Measurements from ENCODE around the gene CTPS2.
"Not testable (repeated sequence)": the region's sequence is repeated elsewhere in the genome, so short reads cannot be mapped to it uniquely, and the experiment has no call there.

The CTPS2 gene

DNA sequence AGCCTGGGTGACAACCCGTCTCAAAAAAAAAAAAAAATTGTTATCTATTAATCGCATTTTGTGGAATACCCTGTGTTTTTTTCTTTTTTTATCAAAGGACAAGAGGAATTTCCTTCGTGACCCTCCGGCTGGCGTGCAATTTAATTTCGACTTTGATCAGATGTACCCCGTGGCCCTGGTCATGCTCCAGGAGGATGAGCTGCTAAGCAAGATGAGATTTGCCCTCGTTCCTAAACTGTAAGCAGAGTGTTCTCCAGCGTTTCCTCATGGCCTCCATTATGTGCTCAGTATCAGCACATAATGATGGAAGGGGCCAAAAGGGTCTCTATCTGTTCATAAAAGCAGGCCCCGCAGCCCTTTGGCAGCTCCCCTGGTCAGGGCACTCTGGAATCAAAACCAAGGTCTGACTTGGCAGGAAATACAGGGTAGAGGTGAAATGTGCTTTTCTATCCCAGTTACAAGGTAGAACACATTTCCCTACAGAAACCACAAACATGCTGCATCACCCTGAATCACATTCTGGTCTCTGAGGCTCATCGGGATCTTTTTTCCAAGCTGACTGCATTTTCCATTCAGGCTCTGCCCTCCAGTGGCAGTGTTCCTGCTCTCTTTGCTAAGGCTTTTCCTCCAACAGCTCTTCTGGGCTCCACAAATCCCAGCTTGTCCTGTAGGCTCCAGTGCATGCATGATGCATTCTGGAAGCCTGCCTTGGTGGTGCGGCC is 31.3 kb upstream of the CTPS2 start:
- TF ChIP-seq, protein P1, sequence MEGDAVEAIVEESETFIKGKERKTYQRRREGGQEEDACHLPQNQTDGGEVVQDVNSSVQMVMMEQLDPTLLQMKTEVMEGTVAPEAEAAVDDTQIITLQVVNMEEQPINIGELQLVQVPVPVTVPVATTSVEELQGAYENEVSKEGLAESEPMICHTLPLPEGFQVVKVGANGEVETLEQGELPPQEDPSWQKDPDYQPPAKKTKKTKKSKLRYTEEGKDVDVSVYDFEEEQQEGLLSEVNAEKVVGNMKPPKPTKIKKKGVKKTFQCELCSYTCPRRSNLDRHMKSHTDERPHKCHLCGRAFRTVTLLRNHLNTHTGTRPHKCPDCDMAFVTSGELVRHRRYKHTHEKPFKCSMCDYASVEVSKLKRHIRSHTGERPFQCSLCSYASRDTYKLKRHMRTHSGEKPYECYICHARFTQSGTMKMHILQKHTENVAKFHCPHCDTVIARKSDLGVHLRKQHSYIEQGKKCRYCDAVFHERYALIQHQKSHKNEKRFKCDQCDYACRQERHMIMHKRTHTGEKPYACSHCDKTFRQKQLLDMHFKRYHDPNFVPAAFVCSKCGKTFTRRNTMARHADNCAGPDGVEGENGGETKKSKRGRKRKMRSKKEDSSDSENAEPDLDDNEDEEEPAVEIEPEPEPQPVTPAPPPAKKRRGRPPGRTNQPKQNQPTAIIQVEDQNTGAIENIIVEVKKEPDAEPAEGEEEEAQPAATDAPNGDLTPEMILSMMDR (IDR thresholded peaks at IDR 0.05; ENCODE audit: insufficient read depth, missing control alignments) = no peak
- FAIRE-seq (no peak), DNase-seq (ENCODE audit: insufficient read length, low spot score) (no peak)

DNA sequence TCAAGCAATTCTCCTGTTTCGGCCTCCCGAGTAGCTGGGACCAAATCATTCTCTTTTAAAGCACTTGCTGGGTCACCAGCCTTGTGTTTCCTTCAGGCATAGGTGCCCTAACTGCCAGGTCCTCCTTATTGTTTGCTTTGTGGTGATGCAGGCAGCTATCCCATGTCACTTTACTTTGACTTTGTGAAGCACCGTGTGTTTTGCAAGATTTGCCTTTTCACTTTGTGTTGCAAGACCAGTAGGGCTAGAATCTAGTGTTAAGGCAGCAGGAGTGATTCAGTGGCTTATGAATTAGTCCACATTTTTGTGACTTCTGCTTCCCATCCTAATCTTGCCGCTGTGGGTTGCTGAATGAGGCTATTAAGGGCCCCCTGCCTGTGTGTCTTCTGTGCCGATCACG is 27.1 kb upstream of the CTPS2 start:
- no peak for FAIRE-seq
- TF ChIP-seq, protein P1 (IDR thresholded peaks at IDR 0.05; ENCODE audit: insufficient read depth, missing control alignments) = no peak
- DNase-seq (ENCODE audit: insufficient read length, low spot score) = no peak

DNA sequence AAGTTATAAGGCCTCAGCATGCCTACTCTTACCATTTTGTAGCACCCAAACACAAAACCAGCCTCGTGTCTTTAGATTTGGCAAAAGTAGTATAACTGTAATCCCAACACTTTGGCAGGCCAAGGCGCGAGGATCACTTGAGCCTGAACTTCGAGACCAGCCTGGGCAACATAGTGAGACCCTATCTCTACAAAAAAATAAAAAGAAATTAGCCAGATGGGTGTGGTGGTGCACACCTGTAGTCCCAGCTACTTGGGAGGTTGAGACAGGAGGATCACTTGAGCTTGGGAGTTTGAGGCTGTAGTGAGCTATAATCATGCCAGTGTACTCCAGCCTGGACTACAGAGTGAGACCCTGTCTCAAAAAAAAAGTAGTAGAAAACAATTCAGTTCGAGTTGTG is 24.6 kb upstream of the CTPS2 start:
- TF ChIP-seq, protein P1 (IDR thresholded peaks at IDR 0.05; ENCODE audit: insufficient read depth, missing control alignments) = no peak
- no peak for DNase-seq (ENCODE audit: insufficient read length, low spot score)
- no peak for FAIRE-seq

DNA sequence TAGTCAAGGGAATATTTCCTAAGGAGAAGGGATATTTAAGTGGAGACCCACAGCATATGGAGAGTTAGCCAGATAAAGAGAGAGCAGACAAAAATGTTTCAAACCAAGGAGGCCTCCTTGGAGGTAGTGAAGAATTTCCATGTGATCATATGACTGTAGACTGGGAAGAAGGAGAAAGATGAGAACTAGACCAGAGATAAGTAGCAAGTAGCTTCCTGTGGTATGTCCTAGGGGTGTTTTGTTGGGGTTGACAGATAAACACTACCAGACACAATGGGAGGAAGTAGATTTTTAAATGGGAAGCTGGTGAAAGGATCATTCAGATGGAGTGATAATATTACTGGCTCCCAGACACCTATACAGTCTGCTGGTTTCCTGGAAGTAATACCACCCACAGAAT is 20.5 kb upstream of the CTPS2 start:
- FAIRE-seq = no peak
- TF ChIP-seq, protein P1 (IDR thresholded peaks at IDR 0.05; ENCODE audit: insufficient read depth, missing control alignments) = no peak
- no peak for DNase-seq (ENCODE audit: insufficient read length, low spot score)

DNA sequence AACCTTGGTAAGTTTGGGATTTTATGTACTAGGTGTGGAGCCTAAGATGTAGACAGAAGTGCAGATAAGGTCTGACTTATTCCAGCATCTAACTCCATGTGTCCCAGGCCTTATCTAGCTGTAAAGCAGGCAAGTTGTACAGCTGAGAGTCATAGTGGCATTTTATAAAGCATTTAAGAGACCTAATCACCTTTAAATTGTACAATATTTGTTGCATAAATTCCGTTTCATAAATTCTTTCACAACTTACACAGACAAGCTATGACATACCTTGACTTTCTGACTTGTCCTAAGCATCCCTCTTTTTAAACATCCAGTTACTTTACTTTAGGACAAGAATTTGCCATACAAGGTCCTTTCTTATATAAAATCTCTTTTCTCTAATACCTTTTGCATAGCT is 18.0 kb upstream of the CTPS2 start:
- TF ChIP-seq, protein P1 (IDR thresholded peaks at IDR 0.05; ENCODE audit: insufficient read depth, missing control alignments) = no peak
- FAIRE-seq = no peak
- no peak for DNase-seq (ENCODE audit: insufficient read length, low spot score)

DNA sequence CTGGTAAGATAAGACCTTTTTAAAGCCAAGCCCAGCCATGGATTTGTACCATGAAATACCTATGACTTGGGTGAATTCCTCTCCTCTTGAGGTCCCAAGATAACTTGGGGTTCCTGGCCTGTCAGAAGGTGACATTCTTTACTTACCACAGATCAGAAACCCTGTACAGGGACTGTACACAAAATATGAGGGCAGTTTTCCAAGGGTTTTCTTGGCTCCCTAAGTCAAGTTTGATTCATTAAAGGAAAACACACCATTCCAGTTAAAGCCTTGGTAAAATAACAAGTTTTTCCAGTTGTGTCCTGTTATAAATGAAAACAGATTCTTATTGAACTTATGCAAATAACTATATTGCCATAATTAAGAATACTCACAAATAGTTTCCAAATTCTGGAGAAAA is 15.2 kb upstream of the CTPS2 start:
- FAIRE-seq = no peak
- TF ChIP-seq, protein P1 (IDR thresholded peaks at IDR 0.05; ENCODE audit: insufficient read depth, missing control alignments) = no peak
- DNase-seq (ENCODE audit: insufficient read length, low spot score) = no peak

DNA sequence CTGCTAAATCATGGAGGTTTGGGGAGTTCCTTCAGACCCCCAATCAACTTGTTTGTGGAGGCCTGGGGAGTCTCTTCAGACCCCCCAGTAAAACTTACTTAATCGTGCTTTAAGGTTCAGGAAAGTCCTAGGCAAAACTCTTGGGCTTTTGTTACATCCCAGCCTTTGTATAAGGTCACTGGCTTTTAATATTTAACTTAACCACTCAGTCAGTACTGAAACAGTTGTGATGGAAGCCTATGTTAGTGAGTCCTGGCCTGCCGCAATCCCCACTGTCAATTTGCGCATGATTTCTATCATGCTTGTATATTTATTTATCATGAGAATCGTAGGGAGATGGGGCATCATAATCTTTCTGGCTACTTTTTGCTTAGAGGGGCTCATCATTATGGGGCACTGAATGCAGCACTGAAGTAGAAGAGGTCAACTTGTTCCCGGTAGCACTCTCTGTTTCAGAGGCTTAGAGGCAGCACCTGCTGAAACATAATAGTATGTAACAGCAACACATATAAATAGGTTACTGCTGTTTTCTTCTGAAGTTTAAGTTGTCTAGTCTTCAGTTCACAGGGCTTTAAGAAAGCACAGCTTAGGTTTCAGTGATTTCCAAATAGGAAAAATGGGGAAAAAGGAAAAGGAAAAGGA is 14.0 kb upstream of the CTPS2 start:
- not testable (repeated sequence) for FAIRE-seq; DNase-seq (ENCODE audit: insufficient read length, low spot score)

Data from D721Med (cell line).